DOHH2 (cell line): ENCODE results near the gene SMPD3.

Experiments used
- H3F3A ChIP-seq: fragments of 200-600 bp; sonication (generic), shearing (Covaris generic); 2 replicates; pipeline ENCODE4 v1.6.0; 2016; ENCODE audit warnings: antibody characterized with exemption, mild to moderate bottlenecking; ENCODE audit not compliant: control insufficient read depth, insufficient read depth
- H3K27ac ChIP-seq: fragments of 200-600 bp; sonication (generic); 2 replicates; pipeline ENCODE4 v1.5.1; 2014; ENCODE audit warnings: low read depth, mild to moderate bottlenecking, low read length, moderate library complexity
- H3K27me3 ChIP-seq: fragments of 200-600 bp; sonication (generic); 2 replicates; pipeline ENCODE4 v1.6.1; 2014; ENCODE audit warnings: mild to moderate bottlenecking, low read length, mixed read lengths; ENCODE audit not compliant: control insufficient read depth
- H3K36me3 ChIP-seq: fragments of 200-600 bp; sonication (generic); 2 replicates; pipeline ENCODE4 v1.6.1; 2014; ENCODE audit warnings: mild to moderate bottlenecking, low read length, moderate library complexity, mixed read lengths; ENCODE audit not compliant: control insufficient read depth
- H3K4me1 ChIP-seq: fragments of 200-600 bp; sonication (generic); 2 replicates; pipeline ENCODE4 v1.6.1; 2014; ENCODE audit warnings: mild to moderate bottlenecking, low read length, mixed read lengths; ENCODE audit not compliant: control insufficient read depth
- H3K4me2 ChIP-seq: fragments of 200-600 bp; sonication (generic); 2 replicates; pipeline ENCODE4 v1.6.0; 2014; ENCODE audit warnings: mild to moderate bottlenecking, low read length, moderate library complexity
- H3K4me3 ChIP-seq: fragments of 200-600 bp; sonication (generic); 2 replicates; pipeline ENCODE4 v1.5.1; 2014; ENCODE audit warnings: mild to moderate bottlenecking, low read length, mixed read lengths
- H3K79me2 ChIP-seq: fragments of 200-600 bp; sonication (generic); 2 replicates; pipeline ENCODE4 v1.6.1; 2014; ENCODE audit warnings: mild to moderate bottlenecking, low read length, mixed read lengths; ENCODE audit not compliant: control insufficient read depth
- H3K9me2 ChIP-seq: fragments of 200-600 bp; sonication (generic); replicated peaks from 2 replicates; pipeline ENCODE4 v1.6.1; 2014; ENCODE audit warnings: mild to moderate bottlenecking, low read length, mixed read lengths; ENCODE audit not compliant: control insufficient read depth
- H3K9me3 ChIP-seq: fragments of 200-600 bp; sonication (generic); 2 replicates; pipeline ENCODE4 v1.6.1; 2014; ENCODE audit warnings: antibody characterized with exemption, low read length, mixed read lengths; ENCODE audit not compliant: control insufficient read depth, insufficient read depth
- H4K20me1 ChIP-seq: fragments of 200-600 bp; sonication (generic); 2 replicates; pipeline ENCODE4 v1.6.0; 2014; ENCODE audit warnings: low read depth, mild to moderate bottlenecking, antibody characterized with exemption, low read length, moderate library complexity; ENCODE audit not compliant: control insufficient read depth, insufficient read depth
- CTCF ChIP-seq: fragments of 200-600 bp; sonication (generic); IDR thresholded peaks from one replicate; pipeline ENCODE4 v1.5.1; 2014; ENCODE audit warnings: antibody characterized with exemption, mild to moderate bottlenecking, low read depth, low read length; ENCODE audit not compliant: poor library complexity, severe bottlenecking
- EZH2phosphoT487 ChIP-seq: fragments of 200-600 bp; sonication (generic); IDR thresholded peaks from 2 replicates; pipeline ENCODE4 v1.6.1; 2017; ENCODE audit warnings: borderline replicate concordance, mild to moderate bottlenecking, antibody characterized with exemption, low read length, moderate library complexity, mixed read lengths

The SMPD3 gene

GRCh38 chr16:68468842-68469241 is 20.5 kb upstream of the SMPD3 start:
- no peaks in the 10 kb centered on the region for H4K20me1 ChIP-seq
- no peaks in the 10 kb centered on the region for H3K9me2 ChIP-seq
- H3K4me3 ChIP-seq = no peak overlapping the region
- no peaks in the 10 kb centered on the region for H3K79me2 ChIP-seq
- H3F3A ChIP-seq = no peaks in the 10 kb centered on the region
- H3K4me1 ChIP-seq = peaks cover 16% of the 10 kb centered on the region
- H3K9me3 ChIP-seq = no peaks in the 10 kb centered on the region
- peaks cover 18% of the 10 kb centered on the region; the same call in 1 of the 2 replicates for H3K27me3 ChIP-seq
- H3K27ac ChIP-seq = no peak overlapping the region
- no peak overlapping the region for H3K4me2 ChIP-seq
- H3K36me3 ChIP-seq = no peaks in the 10 kb centered on the region
- TF ChIP-seq CTCF = no peak
- TF ChIP-seq EZH2phosphoT487 = no peak

DNA sequence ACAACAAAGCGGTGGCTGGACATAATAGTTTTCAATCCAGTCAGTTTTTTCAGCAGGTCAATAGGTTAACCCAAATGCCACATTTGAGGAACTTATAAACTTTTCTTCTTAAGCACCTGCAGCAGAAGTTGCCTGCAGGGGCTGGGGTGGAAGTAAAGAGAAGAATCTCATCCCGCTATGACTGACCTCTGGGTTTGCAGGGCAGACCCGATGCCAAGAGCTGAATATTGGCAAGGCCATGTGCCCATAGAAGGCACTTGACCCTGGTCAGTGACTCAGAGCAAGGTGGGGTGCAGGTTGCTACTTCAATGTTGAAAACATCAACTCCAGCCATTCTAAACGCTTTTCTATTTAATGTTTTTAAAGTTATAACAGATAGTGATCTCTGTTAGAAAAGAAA is 17.9 kb upstream of the SMPD3 start:
- TF ChIP-seq CTCF (no peak), EZH2phosphoT487 (no peak)
- Histone ChIP-seq H3K79me2 (no peaks in the 10 kb centered on the region), H3K4me2 (no peak overlapping the region)

DNA sequence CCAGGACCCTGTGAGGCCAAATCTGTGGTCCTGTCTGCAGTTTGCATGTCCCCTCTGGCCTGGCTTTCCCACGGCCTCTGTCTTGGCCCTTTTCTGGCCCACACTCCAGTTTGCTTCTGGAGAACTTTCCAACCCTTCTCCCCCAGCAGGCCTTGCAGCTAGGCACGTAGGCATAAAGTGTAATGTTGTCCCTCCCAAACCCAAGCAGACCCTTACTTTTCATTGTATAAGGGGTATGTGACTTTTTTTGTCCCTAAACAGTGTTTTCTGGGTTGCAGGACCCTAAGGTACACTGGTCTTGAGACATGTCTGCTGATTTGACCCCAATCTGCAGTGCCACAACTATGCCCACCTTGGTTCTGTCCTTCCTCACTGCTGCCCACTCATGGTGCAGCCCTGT is 15.6 kb upstream of the SMPD3 start:
- Histone ChIP-seq H3F3A (no peaks in the 10 kb centered on the region), H3K27ac (no peak overlapping the region), H3K36me3 (no peaks in the 10 kb centered on the region), H3K79me2 (no peaks in the 10 kb centered on the region), H3K4me3 (no peak overlapping the region), H3K9me3 (no peaks in the 10 kb centered on the region), H3K4me2 (no peak overlapping the region), H3K27me3 (peaks cover 25% of the 10 kb centered on the region), H3K9me2 (no peaks in the 10 kb centered on the region), H4K20me1 (no peaks in the 10 kb centered on the region), H3K4me1 (no peaks in the 10 kb centered on the region)
- TF ChIP-seq EZH2phosphoT487 (no peak), CTCF (no peak)

More for the DNA sequence above, 17.9 kb upstream of the SMPD3 start:
- Histone ChIP-seq H3K36me3 (no peaks in the 10 kb centered on the region), H3K27ac (no peak overlapping the region), H4K20me1 (no peaks in the 10 kb centered on the region), H3K4me3 (no peak overlapping the region), H3K9me3 (no peaks in the 10 kb centered on the region), H3K27me3 (peaks cover 17% of the 10 kb centered on the region; the same call in 1 of the 2 replicates), H3F3A (no peaks in the 10 kb centered on the region), H3K4me1 (peaks cover 16% of the 10 kb centered on the region), H3K9me2 (no peaks in the 10 kb centered on the region)
